NB4 (cell line): ENCODE results near the gene PHYKPL.

Source experiments
- CTCF ChIP-seq: IDR thresholded peaks from one replicate; pipeline ENCODE4 v1.5.1; 2012; ENCODE audit warnings: low read depth, low read length
- MYC ChIP-seq: IDR thresholded peaks from 2 replicates; pipeline ENCODE4 v1.6.1; 2011; ENCODE audit warnings: low read depth, low read length
- POLR2A ChIP-seq: IDR thresholded peaks from 2 replicates; pipeline ENCODE4 v1.6.1; 2011; ENCODE audit warnings: mild to moderate bottlenecking; ENCODE audit not compliant: insufficient read length; ENCODE audit errors: extremely low read depth

- TF ChIP-seq CTCF = no peak
- TF ChIP-seq POLR2A = no peak
- TF ChIP-seq MYC = no peak
Measured at GRCh38 chr5:178259623-178260536, 27.3 kb upstream of the PHYKPL start.
